GM12865 (cell line): ENCODE results near the gene TMOD3.

Source experiments
- DNase-seq: peaks from one replicate; pipeline ENCODE4 v3.0.0; 2010; ENCODE audit warnings: low read depth
- H3K4me3 ChIP-seq: 2 replicates; pipeline ENCODE4 v1.5.1; 2011; ENCODE audit warnings: mild to moderate bottlenecking, low read depth, low read length, control low read depth
- CTCF ChIP-seq: IDR thresholded peaks from 2 replicates; pipeline ENCODE4 v1.5.1; 2011; ENCODE audit warnings: low read length, control low read depth, low read depth, inconsistent platforms; ENCODE audit not compliant: insufficient read depth; ENCODE audit errors: missing control alignments

The TMOD3 gene

GRCh38 chr15:51793521-51794305 lies 35.7 kb upstream of the TMOD3 start:
- no peak for TF ChIP-seq CTCF
- DNase-seq = no peak
- H3K4me3 ChIP-seq = no peak overlapping the region

GRCh38 chr15:51796847-51797401 lies 32.5 kb upstream of the TMOD3 start:
- H3K4me3 ChIP-seq = no peak overlapping the region
- TF ChIP-seq CTCF = no peak
- no peak for DNase-seq

- no peak for TF ChIP-seq CTCF
- DNase-seq = no peak
- no peak overlapping the region for H3K4me3 ChIP-seq
Observed at GRCh38 chr15:51798281-51798680, 31.2 kb upstream of the TMOD3 start.

GRCh38 chr15:51799282-51800252 lies 29.9 kb upstream of the TMOD3 start:
- no peak overlapping the region for H3K4me3 ChIP-seq
- TF ChIP-seq CTCF = no peak
- no peak for DNase-seq

- DNase-seq = peak; percentile 33
- H3K4me3 ChIP-seq = no peak overlapping the region
- peak; percentile 56 for TF ChIP-seq CTCF
Observed at GRCh38 chr15:51801391-51801835, 28.0 kb upstream of the TMOD3 start.

- DNase-seq = no peak
- no peak overlapping the region for H3K4me3 ChIP-seq
- no peak for TF ChIP-seq CTCF
Observed at GRCh38 chr15:51802593-51802992, 26.9 kb upstream of the TMOD3 start.
